GM18867 (cell line): Measurements from ENCODE around the gene ZMYND19.
A peak's percentile ranks its signal among the peaks of the same experiment; 100 is the strongest.
"Not testable (repeated sequence)": the region's sequence is repeated elsewhere in the genome, so short reads cannot be mapped to it uniquely, and the experiment has no call there.

Experiments used
- ATAC-seq: cut with Tn5 transposase; IDR thresholded peaks from one replicate; pipeline ENCODE4 v1.9.1; 2021; ENCODE audit warnings: mild to moderate bottlenecking, moderate library complexity; ENCODE audit not compliant: unreplicated experiment

ZMYND19 gene

GRCh38 chr9:137589441-137590122 is 730 bp downstream of the ZMYND19 start:
- ATAC-seq = peak; percentile 24

- ATAC-seq = no peak
These were observed 1.4 kb downstream of the ZMYND19 start for GRCh38 chr9:137588891-137589290.

GRCh38 chr9:137588311-137588710 is 2.0 kb downstream of the ZMYND19 start:
- ATAC-seq = no peak

GRCh38 chr9:137586854-137587253 is 3.5 kb downstream of the ZMYND19 start:
- no peak for ATAC-seq

GRCh38 chr9:137583957-137584356 is 6.4 kb downstream of the ZMYND19 start:
- ATAC-seq = no peak

GRCh38 chr9:137583347-137583746 is 7.0 kb downstream of the ZMYND19 start:
- no peak for ATAC-seq

GRCh38 chr9:137582286-137582860 is 7.9 kb downstream of the ZMYND19 start:
- ATAC-seq = no peak

GRCh38 chr9:137581361-137582285 is 8.7 kb downstream of the ZMYND19 start:
- ATAC-seq = no peak

GRCh38 chr9:137580954-137581322 is 9.4 kb downstream of the ZMYND19 start:
- no peak for ATAC-seq

GRCh38 chr9:137580209-137580953 is 9.9 kb downstream of the ZMYND19 start:
- no peak for ATAC-seq

- ATAC-seq = no peak
These were observed 11.1 kb downstream of the ZMYND19 start for GRCh38 chr9:137579259-137579604.

- ATAC-seq = peak; percentile 91
These were observed 11.6 kb downstream of the ZMYND19 start, which contains the start of gene DPH7 for GRCh38 chr9:137578518-137579258. Gene DPH7, minus strand, starts transcription at chr9:137578925. Its CDS starts 148 bp downstream, at chr9:137578777.

GRCh38 chr9:137575716-137576411 is 14.4 kb downstream of the ZMYND19 start:
- ATAC-seq = no peak

GRCh38 chr9:137575364-137575715 is 15.0 kb downstream of the ZMYND19 start:
- no peak for ATAC-seq

- no peak for ATAC-seq
These were observed 16.1 kb downstream of the ZMYND19 start for GRCh38 chr9:137574192-137574591.

- no peak for ATAC-seq
These were observed 19.7 kb downstream of the ZMYND19 start for GRCh38 chr9:137570566-137570965.

- no peak for ATAC-seq
These were observed 20.6 kb downstream of the ZMYND19 start for GRCh38 chr9:137569609-137570203.

GRCh38 chr9:137568445-137568844 is 21.9 kb downstream of the ZMYND19 start:
- not testable (repeated sequence) for ATAC-seq

- ATAC-seq = no peak
These were observed 25.4 kb downstream of the ZMYND19 start for GRCh38 chr9:137564817-137565411.
